OCI-LY3 (cell line): ENCODE measurements around the gene PTPRR.

ENCODE experiments used
- H2AFZ ChIP-seq: fragments of 200-600, 300-600 bp; shearing (Covaris generic); 2 replicates; pipeline ENCODE4 v1.6.0; 2014; ENCODE audit warnings: antibody characterized with exemption, low read depth, low read length
- H3K27ac ChIP-seq: fragments of 200-600, 300-600 bp; sonication (generic); 2 replicates; pipeline ENCODE4 v1.5.1; 2014; ENCODE audit warnings: mild to moderate bottlenecking, low read length, moderate library complexity, mixed read lengths
- H3K27me3 ChIP-seq: fragments of 200-600, 300-600 bp; sonication (generic); 2 replicates; pipeline ENCODE4 v1.6.1; 2014; ENCODE audit warnings: low read depth, low read length, mixed read lengths
- H3K36me3 ChIP-seq: fragments of 200-600, 300-600 bp; sonication (generic); replicated peaks from 2 replicates; pipeline ENCODE3; 2014; ENCODE audit warnings: low read depth, low read length, mixed read lengths
- H3K4me1 ChIP-seq: fragments of 300-600, 200-600 bp; sonication (generic); 2 replicates; pipeline ENCODE4 v1.6.1; 2014; ENCODE audit warnings: low read length, mixed read lengths
- H3K4me2 ChIP-seq: fragments of 200-600, 300-600 bp; sonication (generic); 2 replicates; pipeline ENCODE4 v1.6.1; 2014; ENCODE audit warnings: low read length, mixed read lengths
- H3K4me3 ChIP-seq: fragments of 300-600, 200-600 bp; sonication (generic); 2 replicates; pipeline ENCODE4 v1.5.1; 2014; ENCODE audit warnings: antibody characterized with exemption, mild to moderate bottlenecking, low read length, moderate library complexity
- H3K79me2 ChIP-seq: fragments of 300-600, 200-600 bp; shearing (Covaris generic); 2 replicates; pipeline ENCODE4 v1.6.1; 2014; ENCODE audit warnings: mild to moderate bottlenecking, low read length, mixed read lengths
- H3K9ac ChIP-seq: fragments of 300-600, 200-600 bp; shearing (Covaris generic); 2 replicates; pipeline ENCODE4 v1.6.0; 2014; ENCODE audit warnings: mild to moderate bottlenecking, low read length, moderate library complexity
- H3K9me3 ChIP-seq: fragments of 200-600, 300-600 bp; shearing (Covaris generic); 2 replicates; pipeline ENCODE4 v1.6.1; 2014; ENCODE audit warnings: low read length, mixed read lengths; ENCODE audit not compliant: insufficient read depth
- H4K20me1 ChIP-seq: fragments of 200-600, 300-600 bp; sonication (generic); 2 replicates; pipeline ENCODE4 v1.6.1; 2016; ENCODE audit warnings: low read length, mixed read lengths; ENCODE audit not compliant: insufficient read depth
- EZH2phosphoT487 ChIP-seq: fragments of 200-600 bp; shearing (Covaris generic); IDR thresholded peaks from 2 replicates; pipeline ENCODE4 v1.6.1; 2018; ENCODE audit warnings: antibody characterized with exemption, mixed run types, low read depth
- TF ChIP-seq, protein P1 (sequence below): fragments of 200-600, 300-600 bp; sonication (generic); IDR thresholded peaks from 2 replicates; pipeline ENCODE4 v1.5.1; 2014; ENCODE audit warnings: antibody characterized with exemption, low read length, low read depth

Gene PTPRR

DNA sequence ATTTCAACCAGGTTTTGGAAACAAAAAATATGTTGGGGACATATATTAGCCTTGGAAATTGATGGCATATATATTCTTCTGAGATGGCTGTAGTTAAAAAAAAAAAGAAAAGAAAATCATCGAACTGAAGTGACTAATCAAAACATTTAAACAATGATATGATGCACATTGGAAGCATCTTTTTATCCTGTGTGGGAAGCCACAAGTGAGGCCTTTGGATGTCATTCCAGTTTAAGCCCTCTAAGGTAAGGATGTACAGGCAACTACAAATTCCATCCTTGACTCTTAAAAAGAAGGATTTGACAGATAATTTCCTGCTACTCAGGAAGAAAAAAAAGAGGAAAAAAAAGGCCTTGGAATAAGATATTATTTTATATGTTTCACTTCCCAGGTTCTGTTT lies 273.7 kb downstream of the PTPRR start:
- Histone ChIP-seq H3K36me3 (no peaks in the 10 kb centered on the region), H2AFZ (no peak overlapping the region), H3K4me2 (no peak overlapping the region), H3K27me3 (no peaks in the 10 kb centered on the region), H3K9me3 (no peaks in the 10 kb centered on the region), H3K4me1 (peaks cover 2% of the 10 kb centered on the region), H3K9ac (no peak overlapping the region), H4K20me1 (no peaks in the 10 kb centered on the region), H3K27ac (no peak overlapping the region), H3K79me2 (no peaks in the 10 kb centered on the region), H3K4me3 (no peak overlapping the region)
- TF ChIP-seq, protein P1, sequence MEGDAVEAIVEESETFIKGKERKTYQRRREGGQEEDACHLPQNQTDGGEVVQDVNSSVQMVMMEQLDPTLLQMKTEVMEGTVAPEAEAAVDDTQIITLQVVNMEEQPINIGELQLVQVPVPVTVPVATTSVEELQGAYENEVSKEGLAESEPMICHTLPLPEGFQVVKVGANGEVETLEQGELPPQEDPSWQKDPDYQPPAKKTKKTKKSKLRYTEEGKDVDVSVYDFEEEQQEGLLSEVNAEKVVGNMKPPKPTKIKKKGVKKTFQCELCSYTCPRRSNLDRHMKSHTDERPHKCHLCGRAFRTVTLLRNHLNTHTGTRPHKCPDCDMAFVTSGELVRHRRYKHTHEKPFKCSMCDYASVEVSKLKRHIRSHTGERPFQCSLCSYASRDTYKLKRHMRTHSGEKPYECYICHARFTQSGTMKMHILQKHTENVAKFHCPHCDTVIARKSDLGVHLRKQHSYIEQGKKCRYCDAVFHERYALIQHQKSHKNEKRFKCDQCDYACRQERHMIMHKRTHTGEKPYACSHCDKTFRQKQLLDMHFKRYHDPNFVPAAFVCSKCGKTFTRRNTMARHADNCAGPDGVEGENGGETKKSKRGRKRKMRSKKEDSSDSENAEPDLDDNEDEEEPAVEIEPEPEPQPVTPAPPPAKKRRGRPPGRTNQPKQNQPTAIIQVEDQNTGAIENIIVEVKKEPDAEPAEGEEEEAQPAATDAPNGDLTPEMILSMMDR: no peak
- TF ChIP-seq EZH2phosphoT487: no peak

DNA sequence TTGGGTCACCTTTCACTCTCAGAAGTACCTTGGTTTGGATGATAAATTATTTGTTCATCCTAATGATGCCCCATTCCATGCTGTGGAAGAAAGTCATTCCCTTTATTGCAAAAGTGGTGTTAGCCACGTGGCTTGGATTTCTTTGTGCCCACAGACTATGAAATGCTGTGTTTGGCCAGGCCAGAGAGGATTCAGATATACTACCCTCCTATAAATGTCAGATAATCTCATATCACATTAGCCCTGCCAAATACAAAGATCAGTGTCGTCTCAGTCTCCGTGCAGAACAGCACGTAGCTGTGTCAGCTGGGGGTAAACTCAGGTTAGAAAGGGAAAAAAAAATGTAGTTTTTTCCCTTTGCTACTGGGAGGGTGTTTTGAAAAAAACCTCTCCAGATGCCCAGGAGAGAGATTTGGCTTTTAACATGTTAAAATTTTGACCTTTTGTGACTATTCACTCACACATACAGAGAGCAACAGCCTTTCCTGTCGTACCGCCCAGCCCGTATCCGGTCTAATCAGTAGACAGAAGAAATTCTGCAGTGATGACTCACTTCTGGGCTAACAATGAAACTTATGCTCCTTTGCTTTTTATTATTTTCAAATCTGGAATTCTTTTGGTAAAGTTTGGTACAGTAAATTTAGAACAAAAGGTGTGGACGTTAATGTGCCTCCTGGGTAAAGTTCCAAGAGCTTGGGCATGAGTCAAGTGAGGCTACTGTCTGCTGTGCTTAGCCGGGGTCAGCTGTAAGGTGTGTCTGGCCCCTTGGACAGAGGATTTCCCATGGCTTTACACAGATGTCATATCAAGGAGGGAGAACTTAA lies 274.8 kb downstream of the PTPRR start:
- Histone ChIP-seq H4K20me1 (no peaks in the 10 kb centered on the region), H3K4me1 (no peaks in the 10 kb centered on the region), H3K9ac (no peak overlapping the region), H3K27me3 (no peaks in the 10 kb centered on the region), H3K9me3 (no peaks in the 10 kb centered on the region), H3K79me2 (no peaks in the 10 kb centered on the region), H2AFZ (no peak overlapping the region), H3K4me3 (no peak overlapping the region), H3K27ac (no peak overlapping the region), H3K4me2 (no peak overlapping the region), H3K36me3 (no peaks in the 10 kb centered on the region)
- TF ChIP-seq EZH2phosphoT487: no peak
- TF ChIP-seq, protein P1: no peak

DNA sequence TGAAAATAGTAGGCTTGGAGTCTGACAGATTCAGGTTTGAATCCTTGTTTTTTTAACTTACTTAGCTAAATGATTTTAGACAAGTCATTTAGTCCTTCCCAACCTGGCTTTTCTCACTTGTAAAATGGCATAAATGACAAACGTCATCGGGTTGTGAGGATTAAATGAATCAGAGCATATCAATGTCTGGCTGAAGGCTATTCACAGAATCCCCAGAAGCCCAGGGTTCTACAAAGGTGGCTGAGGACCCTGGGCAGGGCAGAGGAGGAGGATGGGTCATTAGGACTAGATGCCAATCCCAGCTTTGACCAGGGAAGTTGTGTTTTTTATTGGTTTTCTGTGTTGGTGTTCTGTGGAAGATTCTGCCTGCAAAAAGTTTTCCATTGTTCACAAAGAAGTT lies 275.7 kb downstream of the PTPRR start:
- H3K9me3 ChIP-seq: no peaks in the 10 kb centered on the region
- H4K20me1 ChIP-seq: no peaks in the 10 kb centered on the region
- TF ChIP-seq, protein P1: no peak
- TF ChIP-seq EZH2phosphoT487: no peak
- H3K4me1 ChIP-seq: no peaks in the 10 kb centered on the region
- H3K4me3 ChIP-seq: no peak overlapping the region
- H3K4me2 ChIP-seq: no peak overlapping the region
- no peaks in the 10 kb centered on the region for H3K36me3 ChIP-seq
- no peaks in the 10 kb centered on the region for H3K27me3 ChIP-seq
- no peaks in the 10 kb centered on the region for H3K79me2 ChIP-seq
- H3K9ac ChIP-seq: no peak overlapping the region
- no peak overlapping the region for H2AFZ ChIP-seq
- H3K27ac ChIP-seq: no peak overlapping the region

DNA sequence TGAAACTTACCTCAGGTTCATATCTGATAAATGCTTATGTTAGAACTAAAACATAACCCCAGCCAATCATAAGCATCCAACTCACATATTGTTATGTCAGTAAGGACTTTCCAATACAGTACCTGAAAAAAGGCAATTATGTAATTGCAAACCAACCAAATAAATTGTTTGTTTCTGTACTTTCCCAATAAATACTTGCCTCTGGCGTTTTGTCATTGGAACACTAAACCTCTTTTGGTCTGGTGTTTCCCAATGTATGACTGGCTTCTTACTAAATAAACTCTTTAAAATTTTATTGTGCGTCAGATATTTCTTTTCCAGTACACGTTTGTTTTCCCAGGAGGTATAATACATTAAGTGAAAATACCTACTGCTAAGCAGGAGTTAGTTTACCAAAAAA lies 276.6 kb downstream of the PTPRR start:
- H3K27ac ChIP-seq: no peak overlapping the region
- H2AFZ ChIP-seq: no peak overlapping the region
- H3K4me2 ChIP-seq: no peak overlapping the region
- no peak overlapping the region for H3K4me3 ChIP-seq
- H3K4me1 ChIP-seq: no peaks in the 10 kb centered on the region
- no peaks in the 10 kb centered on the region for H3K9me3 ChIP-seq
- no peaks in the 10 kb centered on the region for H4K20me1 ChIP-seq
- H3K9ac ChIP-seq: no peak overlapping the region
- no peaks in the 10 kb centered on the region for H3K36me3 ChIP-seq
- no peaks in the 10 kb centered on the region for H3K79me2 ChIP-seq
- no peaks in the 10 kb centered on the region for H3K27me3 ChIP-seq
- TF ChIP-seq EZH2phosphoT487: no peak
- TF ChIP-seq, protein P1: no peak
